H1 (cell line): Measurements from ENCODE around the gene PLEKHA1. TPM values are rescaled to one million over a fixed set of nuclear protein-coding genes. Genes with fewer than 3 reads are reported as not detected.

ENCODE experiments used
- HDAC6 ChIP-seq: IDR thresholded peaks from one replicate; pipeline ENCODE4 v1.7.1; 2012; ENCODE audit warnings: low read depth, mild to moderate bottlenecking, inconsistent platforms, low read length, moderate library complexity
- polyA plus RNA-seq, 7 experiments: library from polyadenylated mRNA; depleted of rRNA in 3 of 7; stranded (reverse) in 5 of 7; unstranded in 2 of 7; fragments of >200 nt in 5 of 7; fragments of 200-250 nt in 2 of 7; gene quantifications; 1 replicate in 5 of 7; 2 replicates in 1 of 7; 4 replicates in 1 of 7; pipeline versions ENCODE4 v1.2.1 to v1.2.3, GENCODE V29; 2011 to 2013; ENCODE audit warnings: missing spikeins in 2 of 7, mixed read lengths in 2 of 7
- total RNA-seq: library from RNA; stranded (reverse); fragmentation: NEBNext Ultra II Directional; extraction: Animal tissue kit (Norgen Biotek cat#: 25700); gene quantifications from 2 replicates; pipeline ENCODE4 v1.2.1, GENCODE V29; 2021
- TF ChIP-seq, protein P1 (sequence below): fragments of 300-600 bp; sonication (generic); IDR thresholded peaks from 2 replicates; pipeline ENCODE4 v1.7.1; 2012; ENCODE audit warnings: low read length, moderate library complexity, mild to moderate bottlenecking, inconsistent platforms; ENCODE audit not compliant: insufficient replicate concordance

PLEKHA1 gene
- total and polyA plus RNA-seq, 2 of the 8 experiments (the other 6 are each of a cell fraction or from before 2014, with no cell fraction given): 15.6 to 39.7 TPM

DNA sequence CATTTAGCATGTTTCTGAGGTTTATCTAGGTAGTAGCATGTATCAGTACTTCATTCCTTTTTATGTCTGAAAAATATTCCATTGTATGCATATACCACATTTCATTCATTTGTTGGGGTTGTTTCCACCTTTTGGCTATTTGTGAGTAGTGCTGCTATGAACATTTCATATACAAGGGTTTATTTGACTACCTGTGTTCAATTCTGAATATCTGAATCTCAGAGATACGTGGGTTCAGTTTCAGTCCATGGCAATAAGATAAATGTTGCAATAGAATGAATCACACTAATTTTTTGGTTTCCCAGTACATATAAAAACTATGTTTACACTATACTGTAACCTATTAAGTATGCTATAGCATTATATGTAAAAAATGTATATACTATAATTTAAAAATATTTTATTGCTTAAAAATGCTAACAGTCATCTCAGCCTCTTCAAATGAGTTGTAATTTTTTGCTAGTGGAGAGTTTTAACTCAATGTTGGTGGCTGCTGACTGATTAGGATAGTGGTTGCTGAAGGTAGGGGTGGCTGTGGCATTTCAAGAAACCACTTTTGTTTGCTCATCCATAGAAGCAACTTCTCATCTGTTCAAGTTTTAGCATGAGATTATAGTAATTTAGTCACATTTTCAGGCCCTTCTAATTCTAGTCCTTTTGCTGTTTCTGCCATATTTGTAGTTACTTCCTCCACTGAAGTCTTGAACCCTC is 13.9 kb downstream of the PLEKHA1 start (continued):
- no peak for TF ChIP-seq HDAC6
- TF ChIP-seq, protein P1, sequence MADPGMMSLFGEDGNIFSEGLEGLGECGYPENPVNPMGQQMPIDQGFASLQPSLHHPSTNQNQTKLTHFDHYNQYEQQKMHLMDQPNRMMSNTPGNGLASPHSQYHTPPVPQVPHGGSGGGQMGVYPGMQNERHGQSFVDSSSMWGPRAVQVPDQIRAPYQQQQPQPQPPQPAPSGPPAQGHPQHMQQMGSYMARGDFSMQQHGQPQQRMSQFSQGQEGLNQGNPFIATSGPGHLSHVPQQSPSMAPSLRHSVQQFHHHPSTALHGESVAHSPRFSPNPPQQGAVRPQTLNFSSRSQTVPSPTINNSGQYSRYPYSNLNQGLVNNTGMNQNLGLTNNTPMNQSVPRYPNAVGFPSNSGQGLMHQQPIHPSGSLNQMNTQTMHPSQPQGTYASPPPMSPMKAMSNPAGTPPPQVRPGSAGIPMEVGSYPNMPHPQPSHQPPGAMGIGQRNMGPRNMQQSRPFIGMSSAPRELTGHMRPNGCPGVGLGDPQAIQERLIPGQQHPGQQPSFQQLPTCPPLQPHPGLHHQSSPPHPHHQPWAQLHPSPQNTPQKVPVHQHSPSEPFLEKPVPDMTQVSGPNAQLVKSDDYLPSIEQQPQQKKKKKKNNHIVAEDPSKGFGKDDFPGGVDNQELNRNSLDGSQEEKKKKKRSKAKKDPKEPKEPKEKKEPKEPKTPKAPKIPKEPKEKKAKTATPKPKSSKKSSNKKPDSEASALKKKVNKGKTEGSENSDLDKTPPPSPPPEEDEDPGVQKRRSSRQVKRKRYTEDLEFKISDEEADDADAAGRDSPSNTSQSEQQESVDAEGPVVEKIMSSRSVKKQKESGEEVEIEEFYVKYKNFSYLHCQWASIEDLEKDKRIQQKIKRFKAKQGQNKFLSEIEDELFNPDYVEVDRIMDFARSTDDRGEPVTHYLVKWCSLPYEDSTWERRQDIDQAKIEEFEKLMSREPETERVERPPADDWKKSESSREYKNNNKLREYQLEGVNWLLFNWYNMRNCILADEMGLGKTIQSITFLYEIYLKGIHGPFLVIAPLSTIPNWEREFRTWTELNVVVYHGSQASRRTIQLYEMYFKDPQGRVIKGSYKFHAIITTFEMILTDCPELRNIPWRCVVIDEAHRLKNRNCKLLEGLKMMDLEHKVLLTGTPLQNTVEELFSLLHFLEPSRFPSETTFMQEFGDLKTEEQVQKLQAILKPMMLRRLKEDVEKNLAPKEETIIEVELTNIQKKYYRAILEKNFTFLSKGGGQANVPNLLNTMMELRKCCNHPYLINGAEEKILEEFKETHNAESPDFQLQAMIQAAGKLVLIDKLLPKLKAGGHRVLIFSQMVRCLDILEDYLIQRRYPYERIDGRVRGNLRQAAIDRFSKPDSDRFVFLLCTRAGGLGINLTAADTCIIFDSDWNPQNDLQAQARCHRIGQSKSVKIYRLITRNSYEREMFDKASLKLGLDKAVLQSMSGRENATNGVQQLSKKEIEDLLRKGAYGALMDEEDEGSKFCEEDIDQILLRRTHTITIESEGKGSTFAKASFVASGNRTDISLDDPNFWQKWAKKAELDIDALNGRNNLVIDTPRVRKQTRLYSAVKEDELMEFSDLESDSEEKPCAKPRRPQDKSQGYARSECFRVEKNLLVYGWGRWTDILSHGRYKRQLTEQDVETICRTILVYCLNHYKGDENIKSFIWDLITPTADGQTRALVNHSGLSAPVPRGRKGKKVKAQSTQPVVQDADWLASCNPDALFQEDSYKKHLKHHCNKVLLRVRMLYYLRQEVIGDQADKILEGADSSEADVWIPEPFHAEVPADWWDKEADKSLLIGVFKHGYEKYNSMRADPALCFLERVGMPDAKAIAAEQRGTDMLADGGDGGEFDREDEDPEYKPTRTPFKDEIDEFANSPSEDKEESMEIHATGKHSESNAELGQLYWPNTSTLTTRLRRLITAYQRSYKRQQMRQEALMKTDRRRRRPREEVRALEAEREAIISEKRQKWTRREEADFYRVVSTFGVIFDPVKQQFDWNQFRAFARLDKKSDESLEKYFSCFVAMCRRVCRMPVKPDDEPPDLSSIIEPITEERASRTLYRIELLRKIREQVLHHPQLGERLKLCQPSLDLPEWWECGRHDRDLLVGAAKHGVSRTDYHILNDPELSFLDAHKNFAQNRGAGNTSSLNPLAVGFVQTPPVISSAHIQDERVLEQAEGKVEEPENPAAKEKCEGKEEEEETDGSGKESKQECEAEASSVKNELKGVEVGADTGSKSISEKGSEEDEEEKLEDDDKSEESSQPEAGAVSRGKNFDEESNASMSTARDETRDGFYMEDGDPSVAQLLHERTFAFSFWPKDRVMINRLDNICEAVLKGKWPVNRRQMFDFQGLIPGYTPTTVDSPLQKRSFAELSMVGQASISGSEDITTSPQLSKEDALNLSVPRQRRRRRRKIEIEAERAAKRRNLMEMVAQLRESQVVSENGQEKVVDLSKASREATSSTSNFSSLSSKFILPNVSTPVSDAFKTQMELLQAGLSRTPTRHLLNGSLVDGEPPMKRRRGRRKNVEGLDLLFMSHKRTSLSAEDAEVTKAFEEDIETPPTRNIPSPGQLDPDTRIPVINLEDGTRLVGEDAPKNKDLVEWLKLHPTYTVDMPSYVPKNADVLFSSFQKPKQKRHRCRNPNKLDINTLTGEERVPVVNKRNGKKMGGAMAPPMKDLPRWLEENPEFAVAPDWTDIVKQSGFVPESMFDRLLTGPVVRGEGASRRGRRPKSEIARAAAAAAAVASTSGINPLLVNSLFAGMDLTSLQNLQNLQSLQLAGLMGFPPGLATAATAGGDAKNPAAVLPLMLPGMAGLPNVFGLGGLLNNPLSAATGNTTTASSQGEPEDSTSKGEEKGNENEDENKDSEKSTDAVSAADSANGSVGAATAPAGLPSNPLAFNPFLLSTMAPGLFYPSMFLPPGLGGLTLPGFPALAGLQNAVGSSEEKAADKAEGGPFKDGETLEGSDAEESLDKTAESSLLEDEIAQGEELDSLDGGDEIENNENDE: no peak
